A673 (cell line): ENCODE results near the gene KIF2A. TPM values are rescaled to one million over a fixed set of nuclear protein-coding genes. Genes with fewer than 3 reads are reported as not detected.

Experiments used
- BruUV-seq: library from RNA; stranded (reverse); fragments of 400-500 nt; replicated peaks from 2 replicates; lab custom pipeline; 2021; lab: Mats Ljungman, UMichigan
- CTCF ChIA-PET: fragments of 300-600 bp; sonication (Branson Sonifier 250); formaldehyde crosslinking; loops from one replicate; lab custom pipeline; 2022; ENCODE audit warnings: antibody characterized with exemption; lab: Charles Lee
- POLR2A ChIA-PET: fragments of 300-600 bp; sonication (Branson Sonifier 250); formaldehyde crosslinking; loops from one replicate; lab custom pipeline; 2022; ENCODE audit warnings: antibody characterized with exemption; ENCODE audit not compliant: low non-redundant PET; lab: Charles Lee
- DNase-seq: peaks from one replicate; pipeline ENCODE4 v3.0.0-alpha.2; 2015; ENCODE audit warnings: low spot score
- H3K27ac ChIP-seq: fragments of 200-600 bp; sonication (generic); 2 replicates; pipeline ENCODE4 v1.5.1; 2016; ENCODE audit warnings: mixed run types, low read depth, mild to moderate bottlenecking, mixed read lengths, antibody characterized with exemption, low read length; ENCODE audit not compliant: poor library complexity, severe bottlenecking
- H3K27me3 ChIP-seq: fragments of 200-600 bp; sonication (generic); replicated peaks from 2 replicates; pipeline ENCODE4 v1.6.1; 2017; ENCODE audit warnings: mixed run types, low read depth, mild to moderate bottlenecking, mixed read lengths, antibody characterized with exemption, low read length; ENCODE audit not compliant: insufficient read depth, poor library complexity
- H3K36me3 ChIP-seq: fragments of 200-600 bp; sonication (generic); 2 replicates; pipeline ENCODE4 v1.6.1; 2016; ENCODE audit warnings: mixed run types, mild to moderate bottlenecking, mixed read lengths, antibody characterized with exemption, low read length; ENCODE audit not compliant: insufficient read depth, poor library complexity, severe bottlenecking
- H3K4me1 ChIP-seq: fragments of 200-600 bp; sonication (generic); 2 replicates; pipeline ENCODE4 v1.6.1; 2017; ENCODE audit warnings: mixed run types, mild to moderate bottlenecking, mixed read lengths, antibody characterized with exemption, low read length; ENCODE audit not compliant: insufficient read depth, poor library complexity, severe bottlenecking
- H3K4me3 ChIP-seq: fragments of 200-600 bp; sonication (generic); 2 replicates; pipeline ENCODE4 v1.5.1; 2016; ENCODE audit warnings: low read depth, mixed run types, mild to moderate bottlenecking, mixed read lengths, low read length; ENCODE audit not compliant: poor library complexity, severe bottlenecking
- H3K9me3 ChIP-seq: fragments of 200-600 bp; sonication (generic); 2 replicates; pipeline ENCODE4 v1.6.1; 2016; ENCODE audit warnings: mixed run types, low read depth, mild to moderate bottlenecking, mixed read lengths, antibody characterized with exemption, low read length; ENCODE audit not compliant: poor library complexity, severe bottlenecking
- CTCF ChIP-seq: fragments of 300-800, 200-600 bp; sonication (generic); conservative IDR thresholded peaks from 2 replicates; pipeline ENCODE4 v1.5.1; 2017; ENCODE audit warnings: low read depth, mild to moderate bottlenecking, antibody characterized with exemption, low read length, moderate library complexity, mixed read lengths
- EZH2 ChIP-seq: fragments of 200-600 bp; sonication (generic); IDR thresholded peaks from 2 replicates; pipeline ENCODE4 v1.6.1; 2017; ENCODE audit warnings: borderline replicate concordance, low read depth, mild to moderate bottlenecking, mixed read lengths, antibody characterized with exemption, low read length; ENCODE audit not compliant: poor library complexity, severe bottlenecking
- intact Hi-C: fragments of 100-400 bp; cut with micrococcal nuclease; formaldehyde crosslinking; loops from one replicate; pipeline ENCODE4 v1.10.0; 2022; ENCODE audit not compliant: unreplicated experiment
- total RNA-seq: library from RNA; stranded (reverse); gene quantifications from 2 replicates; pipeline ENCODE4 v1.2.3, GENCODE V29; 2021

The KIF2A gene
- total RNA-seq, 1 experiment from 2014 or later: 92.4 TPM

GRCh38 chr5:62424763-62425162 is 118.8 kb downstream of the KIF2A start:
- Histone ChIP-seq H3K36me3 (no peaks in the 10 kb centered on the region), H3K4me1 (no peaks in the 10 kb centered on the region), H3K4me3 (no peak overlapping the region), H3K27me3 (no peaks in the 10 kb centered on the region), H3K27ac (no peak overlapping the region), H3K9me3 (no peaks in the 10 kb centered on the region)
- no TSS peak for BruUV-seq
- no peak for DNase-seq
- TF ChIP-seq CTCF: no peak
- no peak for TF ChIP-seq EZH2
- intact Hi-C loops: no loop called here
- ChIA-PET CTCF (no interaction called here), POLR2A (no interaction called here)

- no peaks in the 10 kb centered on the region for H3K36me3 ChIP-seq
- no peaks in the 10 kb centered on the region for H3K9me3 ChIP-seq
- ChIA-PET CTCF (no interaction called here), POLR2A (no interaction called here)
- BruUV-seq: no TSS peak
- intact Hi-C loops: no loop called here
- no peak overlapping the region for H3K27ac ChIP-seq
- DNase-seq: no peak
- H3K27me3 ChIP-seq: no peaks in the 10 kb centered on the region
- TF ChIP-seq CTCF: no peak
- no peak for TF ChIP-seq EZH2
- peaks cover 7% of the 10 kb centered on the region for H3K4me1 ChIP-seq
- no peak overlapping the region for H3K4me3 ChIP-seq
Observed at GRCh38 chr5:62431735-62432620, 126.0 kb downstream of the KIF2A start.

- no peak for TF ChIP-seq CTCF
- BruUV-seq: no TSS peak
- H3K4me1 ChIP-seq: peaks cover 7% of the 10 kb centered on the region
- no peaks in the 10 kb centered on the region for H3K36me3 ChIP-seq
- H3K4me3 ChIP-seq: no peak overlapping the region
- intact Hi-C loops: no loop called here
- no peak for DNase-seq
- no peaks in the 10 kb centered on the region for H3K27me3 ChIP-seq
- POLR2A ChIA-PET: no interaction called here
- no peak overlapping the region for H3K27ac ChIP-seq
- H3K9me3 ChIP-seq: no peaks in the 10 kb centered on the region
- CTCF ChIA-PET: no interaction called here
Observed at GRCh38 chr5:62432621-62433064, 126.6 kb downstream of the KIF2A start.

Other genes starting within 250 kb of the KIF2A start
- 53.4 and 55.1 TPM in 2 replicates for gene DIMT1, start 97.7 kb downstream of the KIF2A start, total RNA-seq
- 55.5 and 66.5 TPM in 2 replicates for gene IPO11, start 106.6 kb downstream of the KIF2A start, total RNA-seq